Natural killer cell (primary cell): Measurements from ENCODE around the gene KRTAP13-4. TPM values are rescaled to one million over a fixed set of nuclear protein-coding genes. Genes with fewer than 3 reads are reported as not detected.
A peak's percentile ranks its signal among the peaks of the same experiment; 100 is the strongest.

Source experiments
- ATAC-seq, 3 donors: fragments of 150-1000 bp in 2 of 3; fragments of 200-7000 bp in 1 of 3; cut with Tn5 transposase; 1 replicate in 1 of 3; 2 replicates in 2 of 3; pipeline ENCODE4 v1.10.0; 2021; ENCODE audit warnings: mild to moderate bottlenecking in 2 of 3, moderate library complexity in 2 of 3
- DNase-seq, 2 donors: peaks; one replicate each; pipeline versions ENCODE4 v3.0.0 to v3.0.0-alpha.2; 2013 to 2021; ENCODE audit warnings: mixed read lengths in 1 of 2
- H3K27ac ChIP-seq: one replicate; pipeline ENCODE4 v1.5.1; 2013; ENCODE audit warnings: mild to moderate bottlenecking, low read length
- H3K27me3 ChIP-seq: one replicate; pipeline ENCODE4 v1.6.1; 2013; ENCODE audit warnings: low read length; ENCODE audit not compliant: control insufficient read depth, insufficient read depth
- H3K36me3 ChIP-seq: one replicate; pipeline ENCODE4 v1.6.1; 2013; ENCODE audit warnings: low read length; ENCODE audit not compliant: control insufficient read depth, insufficient read depth
- H3K4me1 ChIP-seq: one replicate; pipeline ENCODE4 v1.6.1; 2013; ENCODE audit warnings: low read length; ENCODE audit not compliant: control insufficient read depth, insufficient read depth
- H3K4me3 ChIP-seq: one replicate; pipeline ENCODE4 v1.5.1; 2013; ENCODE audit warnings: low read length
- H3K9me3 ChIP-seq: one replicate; pipeline ENCODE4 v1.6.1; 2013; ENCODE audit warnings: low read length; ENCODE audit not compliant: control insufficient read depth, insufficient read depth
- H3K27ac Mint-ChIP-seq, 2 donors: one replicate each; pipeline ENCODE4 v1.8.0; 2022; ENCODE audit warnings: mild to moderate bottlenecking in 2 of 2, mixed read lengths in 2 of 2, moderate library complexity in 1 of 2
- H3K27me3 Mint-ChIP-seq, 2 donors: one replicate each; pipeline ENCODE4 v1.8.0; 2022; ENCODE audit warnings: low read depth in 2 of 2, mixed read lengths in 2 of 2
- H3K36me3 Mint-ChIP-seq: one replicate; pipeline ENCODE4 v1.8.0; 2022; ENCODE audit warnings: mixed read lengths
- H3K4me1 Mint-ChIP-seq, 2 donors: one replicate each; pipeline ENCODE4 v1.8.0; 2022; ENCODE audit warnings: mixed read lengths in 2 of 2
- H3K4me3 Mint-ChIP-seq: one replicate; pipeline ENCODE4 v1.8.0; 2022; ENCODE audit warnings: mild to moderate bottlenecking, moderate library complexity, mixed read lengths
- H3K9me3 Mint-ChIP-seq, 2 donors: one replicate each; pipeline ENCODE4 v1.8.0; 2022; ENCODE audit warnings: mixed read lengths in 2 of 2
- CTCF ChIP-seq: fragments of 200-600 bp; IDR thresholded peaks from one replicate; pipeline ENCODE4 v1.8.0; 2022; ENCODE audit warnings: antibody characterized with exemption
- WGBS: methylation state at CpG from one replicate; pipeline ENCODE4 v1.1.7; 2013; ENCODE audit warnings: missing lambda C conversion rate; ENCODE audit not compliant: insufficient coverage; 5-methylcytosine and 5-hydroxymethylcytosine counted together
- intact Hi-C: fragments of 100-400 bp; cut with micrococcal nuclease; formaldehyde crosslinking; loops from one replicate; pipeline ENCODE4 v1.14.2; 2022
- total RNA-seq, 4 donors: library from RNA; stranded (reverse); fragments of 120-200 nt in 1 of 4; gene quantifications; one replicate each; pipeline versions ENCODE4 v1.2.3 to v1.2.4, GENCODE V29; 2013 to 2022

KRTAP13-4 gene
- total RNA-seq, 3 donors from 2014 or later (not counting 1 experiment from before 2014, with no cell fraction given), result not detected

- H3K4me1 Mint-ChIP-seq, result no peaks in the 10 kb centered on the region
- no peaks in the 10 kb centered on the region for H3K36me3 ChIP-seq
- H3K9me3 ChIP-seq, result no peaks in the 10 kb centered on the region
- WGBS, result 36% methylated on average over 7 of the region's 10 CpGs
- H3K4me1 ChIP-seq, result no peaks in the 10 kb centered on the region
- intact Hi-C loops, result no loop called here
- H3K36me3 Mint-ChIP-seq, result no peaks in the 10 kb centered on the region
- H3K4me3 ChIP-seq, result no peak overlapping the region
- H3K4me3 Mint-ChIP-seq, result no peak overlapping the region
- ATAC-seq (no peak), DNase-seq (peak in 1 of 2 donors; percentile 11)
- TF ChIP-seq CTCF, result no peak
- H3K27ac Mint-ChIP-seq, result no peak overlapping the region
- peaks cover 2 to 9% of the 10 kb centered on the region in 2 donors for H3K9me3 Mint-ChIP-seq
- no peaks in the 10 kb centered on the region for H3K27me3 Mint-ChIP-seq
- no peaks in the 10 kb centered on the region for H3K27me3 ChIP-seq
- H3K27ac ChIP-seq, result no peak overlapping the region
Observed at GRCh38 chr21:30434033-30434631, 4.1 kb downstream of the KRTAP13-4 start.

- Mint-ChIP-seq H3K9me3 (peaks cover 4 to 10% of the 10 kb centered on the region in 2 donors), H3K27me3 (no peaks in the 10 kb centered on the region), H3K4me1 (no peaks in the 10 kb centered on the region), H3K27ac (no peak overlapping the region), H3K36me3 (no peaks in the 10 kb centered on the region), H3K4me3 (no peak overlapping the region)
- intact Hi-C loops, result no loop called here
- Histone ChIP-seq H3K4me1 (no peaks in the 10 kb centered on the region), H3K4me3 (no peak overlapping the region), H3K36me3 (no peaks in the 10 kb centered on the region), H3K9me3 (no peaks in the 10 kb centered on the region), H3K27ac (no peak overlapping the region), H3K27me3 (no peaks in the 10 kb centered on the region)
- no peak for TF ChIP-seq CTCF
- DNase-seq (no peak), ATAC-seq (no peak)
- WGBS, result no CpG with 5 or more reads among the region's 3 CpGs
Observed at GRCh38 chr21:30437010-30437565, 7.1 kb downstream of the KRTAP13-4 start.

GRCh38 chr21:30439975-30440374 is 10.0 kb downstream of the KRTAP13-4 start, which contains the start of gene KRTAP15-1:
Gene KRTAP15-1, plus strand, starts transcription at chr21:30440275. Its CDS starts 53 bp downstream, at chr21:30440328.
- no peak within 1 kb of the TSS for H3K27ac Mint-ChIP-seq
- no peaks in the 10 kb centered on the region for H3K27me3 Mint-ChIP-seq
- ATAC-seq (no peak), DNase-seq (no peak)
- WGBS, result 92% methylated on average over 5 of the region's 5 CpGs
- Histone ChIP-seq H3K36me3 (no peaks in the 10 kb centered on the region), H3K9me3 (no peaks in the 10 kb centered on the region), H3K27ac (no peak within 1 kb of the TSS), H3K4me1 (no peaks in the 10 kb centered on the region), H3K4me3 (no peak within 1 kb of the TSS), H3K27me3 (no peaks in the 10 kb centered on the region)
- no peaks in the 10 kb centered on the region for H3K36me3 Mint-ChIP-seq
- H3K9me3 Mint-ChIP-seq, result peaks cover 6 to 10% of the 10 kb centered on the region in 2 donors
- TF ChIP-seq CTCF, result no peak
- no peaks in the 10 kb centered on the region for H3K4me1 Mint-ChIP-seq
- intact Hi-C loops, result no loop called here
- no peak within 1 kb of the TSS for H3K4me3 Mint-ChIP-seq

DNA sequence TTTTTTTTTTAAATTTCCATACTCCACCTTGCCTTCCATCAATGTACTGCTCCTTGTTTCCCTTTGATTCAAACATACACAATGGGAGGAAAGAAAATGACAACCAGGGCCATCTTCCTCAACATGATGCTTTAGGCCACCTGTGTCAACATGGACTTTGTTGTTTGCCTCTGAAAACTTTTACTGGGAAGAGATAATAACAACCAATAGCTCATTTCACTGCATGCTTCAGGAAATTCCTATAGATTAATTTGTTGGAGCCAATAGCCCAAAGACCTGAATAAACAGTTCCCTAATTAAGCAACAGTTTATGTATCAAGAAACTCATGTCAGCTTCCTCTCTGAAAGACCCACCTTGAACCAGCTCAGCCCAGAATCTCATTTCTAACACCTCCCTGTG is 13.2 kb downstream of the KRTAP13-4 start:
- no peaks in the 10 kb centered on the region for H3K27me3 Mint-ChIP-seq
- Histone ChIP-seq H3K27me3 (no peaks in the 10 kb centered on the region), H3K9me3 (no peaks in the 10 kb centered on the region), H3K4me3 (no peak overlapping the region), H3K4me1 (no peaks in the 10 kb centered on the region), H3K27ac (no peak overlapping the region), H3K36me3 (no peaks in the 10 kb centered on the region)
- ATAC-seq (no peak), DNase-seq (no peak)
- no peaks in the 10 kb centered on the region for H3K4me1 Mint-ChIP-seq
- no peak overlapping the region for H3K27ac Mint-ChIP-seq
- H3K9me3 Mint-ChIP-seq, result peaks cover 5% of the 10 kb centered on the region in 2 donors
- intact Hi-C loops, result no loop called here
- TF ChIP-seq CTCF, result no peak
- no peaks in the 10 kb centered on the region for H3K36me3 Mint-ChIP-seq
- H3K4me3 Mint-ChIP-seq, result no peak overlapping the region
